Measurements from ENCODE around the gene SLC43A3. TPM values are rescaled to one million over a fixed set of nuclear protein-coding genes. Genes with fewer than 3 reads are reported as not detected.

Gene SLC43A3
- total and polyA plus RNA-seq, 7 donors = 11.3 to 43.9 (median 25.2) TPM

DNA sequence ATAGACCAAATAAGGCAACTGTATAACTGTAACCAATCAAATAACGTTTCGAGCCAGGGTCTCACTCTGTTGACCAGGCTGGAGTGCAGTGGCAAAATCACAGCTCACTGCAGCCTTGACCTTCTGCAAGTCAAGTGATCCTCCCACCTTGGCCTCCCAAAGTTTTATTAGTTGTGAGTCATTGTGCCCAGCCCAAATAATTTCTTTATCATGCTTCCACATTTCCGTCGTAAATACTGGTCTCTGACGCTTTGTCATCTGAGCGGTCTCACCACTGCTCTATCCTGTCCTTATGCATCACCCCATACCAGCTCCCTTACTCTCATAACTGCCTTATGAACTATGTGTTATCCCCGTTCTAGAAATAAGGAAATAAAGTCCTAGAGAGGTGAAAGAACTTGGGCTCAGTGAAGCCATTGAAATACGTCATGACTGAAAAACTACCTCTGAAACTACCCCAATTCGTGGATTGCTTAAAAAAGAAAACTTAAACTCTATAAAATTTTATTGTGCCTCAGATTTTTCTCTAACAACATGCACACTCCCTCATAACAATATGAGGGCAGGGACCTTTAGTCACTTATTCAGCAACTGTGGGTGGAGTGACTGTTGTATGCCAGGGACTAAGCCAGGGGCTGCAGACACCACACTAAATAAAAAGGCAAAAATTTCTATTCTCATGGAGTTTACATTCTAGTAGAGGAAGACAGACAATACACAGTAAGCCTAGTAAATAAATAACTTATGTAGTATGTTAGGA lies 17.6 kb upstream of the SLC43A3 start:
- Histone ChIP-seq H3K27me3 (peaks cover 0 to 13% (median 0%) of the 10 kb centered on the region in 3 donors), H3K27ac (no peak overlapping the region), H3K4me3 (no peak overlapping the region), H3K9me3 (no peaks in the 10 kb centered on the region), H3K36me3 (no peaks in the 10 kb centered on the region), H3K4me1 (no peaks in the 10 kb centered on the region)
- TF ChIP-seq POLR2AphosphoS5 (IDR thresholded peaks at IDR 0.05) (no peak), EP300 (IDR thresholded peaks at IDR 0.05) (no peak), POLR2A (IDR thresholded peaks at IDR 0.05) (no peak)
- TF ChIP-seq, protein P1, sequence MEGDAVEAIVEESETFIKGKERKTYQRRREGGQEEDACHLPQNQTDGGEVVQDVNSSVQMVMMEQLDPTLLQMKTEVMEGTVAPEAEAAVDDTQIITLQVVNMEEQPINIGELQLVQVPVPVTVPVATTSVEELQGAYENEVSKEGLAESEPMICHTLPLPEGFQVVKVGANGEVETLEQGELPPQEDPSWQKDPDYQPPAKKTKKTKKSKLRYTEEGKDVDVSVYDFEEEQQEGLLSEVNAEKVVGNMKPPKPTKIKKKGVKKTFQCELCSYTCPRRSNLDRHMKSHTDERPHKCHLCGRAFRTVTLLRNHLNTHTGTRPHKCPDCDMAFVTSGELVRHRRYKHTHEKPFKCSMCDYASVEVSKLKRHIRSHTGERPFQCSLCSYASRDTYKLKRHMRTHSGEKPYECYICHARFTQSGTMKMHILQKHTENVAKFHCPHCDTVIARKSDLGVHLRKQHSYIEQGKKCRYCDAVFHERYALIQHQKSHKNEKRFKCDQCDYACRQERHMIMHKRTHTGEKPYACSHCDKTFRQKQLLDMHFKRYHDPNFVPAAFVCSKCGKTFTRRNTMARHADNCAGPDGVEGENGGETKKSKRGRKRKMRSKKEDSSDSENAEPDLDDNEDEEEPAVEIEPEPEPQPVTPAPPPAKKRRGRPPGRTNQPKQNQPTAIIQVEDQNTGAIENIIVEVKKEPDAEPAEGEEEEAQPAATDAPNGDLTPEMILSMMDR (IDR thresholded peaks at IDR 0.05) = no peak
- intact Hi-C loops (cut with DNase I) = no loop called here
- no peak for DNase-seq
- 16 to 65% methylated on average over 9 of the region's 9 CpGs for WGBS, 2 donors

DNA sequence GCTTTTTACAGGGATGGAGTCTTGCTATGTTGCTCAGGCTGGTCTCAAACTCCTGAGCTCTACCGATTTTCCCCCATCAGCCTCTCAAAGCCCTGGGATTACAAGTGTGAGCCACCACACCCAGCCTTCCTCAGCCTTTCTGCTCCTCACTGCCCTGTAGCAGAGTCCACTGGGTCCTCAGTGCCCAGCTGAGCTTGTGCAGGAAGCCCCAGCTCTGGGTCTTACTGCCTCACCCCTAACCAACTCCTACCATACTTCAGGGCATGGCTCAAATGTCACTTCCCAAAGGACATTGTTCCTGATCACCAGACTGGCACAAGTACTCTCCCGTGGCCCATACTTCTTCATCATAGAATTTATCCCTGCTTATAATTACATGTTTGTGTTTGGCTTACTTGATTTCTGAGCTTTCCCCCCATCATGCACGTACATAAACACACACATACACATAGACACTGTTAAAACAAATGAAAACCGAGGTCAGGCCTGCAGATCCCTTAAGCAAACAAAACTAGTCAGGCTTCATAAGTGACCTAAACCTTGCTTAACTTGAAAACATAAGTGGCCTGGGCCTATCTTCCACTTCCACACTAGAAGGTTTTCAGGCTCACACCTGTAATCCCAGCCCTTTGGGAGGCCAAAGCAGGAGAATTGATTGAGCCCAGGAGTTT lies 14.0 kb upstream of the SLC43A3 start:
- H3K4me3 ChIP-seq = no peak overlapping the region
- H3K4me1 ChIP-seq = no peaks in the 10 kb centered on the region
- peaks cover 0 to 5% (median 0%) of the 10 kb centered on the region in 3 donors for H3K27me3 ChIP-seq
- no peak for DNase-seq
- intact Hi-C loops (cut with DNase I) = no loop called here
- H3K36me3 ChIP-seq = no peaks in the 10 kb centered on the region
- H3K27ac ChIP-seq = no peak overlapping the region
- no peak for TF ChIP-seq EP300 (IDR thresholded peaks at IDR 0.05)
- TF ChIP-seq POLR2A (IDR thresholded peaks at IDR 0.05) = no peak
- TF ChIP-seq, protein P1 (IDR thresholded peaks at IDR 0.05) = no peak
- no peak for TF ChIP-seq POLR2AphosphoS5 (IDR thresholded peaks at IDR 0.05)
- H3K9me3 ChIP-seq = no peaks in the 10 kb centered on the region
- 76 to 87% methylated on average over 4 of the region's 4 CpGs for WGBS, 2 donors

DNA sequence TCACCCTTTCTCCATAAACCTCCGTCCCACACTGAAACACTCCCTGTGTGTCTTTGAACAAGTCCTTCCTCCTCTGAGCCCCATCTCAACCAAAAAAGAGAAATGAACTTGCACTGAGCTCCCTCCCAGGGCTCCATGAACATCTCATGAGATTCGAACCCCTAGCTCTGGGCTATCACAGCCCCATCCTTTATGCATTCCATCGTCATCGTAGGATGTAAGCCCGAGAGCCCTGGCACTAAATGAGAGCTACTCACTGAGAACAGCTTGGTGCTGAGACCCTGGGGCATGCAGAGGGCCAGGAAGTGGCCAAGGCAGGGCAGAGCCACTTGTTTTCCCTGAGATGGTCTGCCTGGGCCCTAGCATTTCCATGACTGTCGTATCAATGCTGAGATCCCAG lies 12.9 kb upstream of the SLC43A3 start:
- H3K27ac ChIP-seq = no peak overlapping the region
- H3K4me1 ChIP-seq = peaks cover 0 to 8% (median 6%) of the 10 kb centered on the region in 4 donors
- intact Hi-C loops (cut with DNase I) = no loop called here
- H3K36me3 ChIP-seq = no peaks in the 10 kb centered on the region
- H3K4me3 ChIP-seq = no peak overlapping the region
- TF ChIP-seq EP300 (IDR thresholded peaks at IDR 0.05) (no peak), POLR2AphosphoS5 (IDR thresholded peaks at IDR 0.05) (no peak), POLR2A (IDR thresholded peaks at IDR 0.05) (no peak)
- TF ChIP-seq, protein P1 (IDR thresholded peaks at IDR 0.05) = no peak
- DNase-seq = no peak
- 80 to 94% methylated on average over 6 of the region's 6 CpGs for WGBS, 2 donors
- no peaks in the 10 kb centered on the region for H3K9me3 ChIP-seq
- H3K27me3 ChIP-seq = no peaks in the 10 kb centered on the region

DNA sequence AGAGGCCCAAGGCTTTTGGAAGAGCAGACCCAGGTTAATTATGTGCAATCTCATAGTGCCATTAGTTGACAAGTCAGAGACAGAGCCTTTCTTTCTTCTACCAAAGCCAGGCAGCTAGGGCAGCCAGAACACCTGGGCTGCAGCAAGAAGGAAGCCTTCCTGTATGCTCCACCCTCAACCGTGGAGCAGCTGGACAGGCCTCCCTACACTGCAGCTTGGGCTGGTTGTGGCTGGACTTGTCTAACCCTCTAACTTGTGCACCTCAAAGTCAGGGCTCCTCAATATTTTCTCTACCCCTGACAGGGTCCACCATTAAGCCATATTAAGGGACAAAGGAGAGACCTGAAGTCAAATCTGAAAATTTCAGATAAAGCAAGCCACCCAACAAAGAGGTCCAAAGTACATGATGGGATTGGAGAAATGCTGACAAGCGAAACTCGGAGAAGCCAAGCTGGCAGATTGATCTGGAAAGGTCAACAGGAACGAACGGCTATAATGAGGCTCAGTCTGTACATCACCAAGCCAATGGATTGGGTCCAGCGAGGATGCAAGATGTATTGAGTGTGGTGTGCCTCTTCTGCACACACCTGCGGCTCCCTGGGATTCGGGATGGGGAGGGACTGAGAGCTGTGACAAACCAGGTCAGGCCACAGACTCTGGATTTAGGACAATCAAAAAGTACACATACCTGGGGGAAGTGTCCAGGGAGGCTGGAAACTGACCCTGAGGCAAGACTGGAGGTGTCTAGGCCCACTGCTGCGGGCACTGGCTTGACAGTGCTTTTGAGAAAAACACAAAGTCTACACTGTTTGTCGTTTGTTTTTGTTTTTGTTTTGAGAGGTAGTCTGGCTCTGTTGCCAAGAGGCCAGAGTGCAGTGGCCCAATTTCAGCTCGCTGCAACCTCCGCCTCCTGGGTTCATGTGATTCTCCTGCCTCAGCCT lies 11.7 kb upstream of the SLC43A3 start:
- Histone ChIP-seq H3K36me3 (no peaks in the 10 kb centered on the region), H3K27me3 (no peaks in the 10 kb centered on the region), H3K4me3 (no peak overlapping the region), H3K9me3 (no peaks in the 10 kb centered on the region), H3K27ac (no peak overlapping the region), H3K4me1 (peaks cover 0 to 19% (median 13%) of the 10 kb centered on the region in 4 donors)
- TF ChIP-seq EP300 (IDR thresholded peaks at IDR 0.05) (no peak), POLR2AphosphoS5 (IDR thresholded peaks at IDR 0.05) (no peak), POLR2A (IDR thresholded peaks at IDR 0.05) (no peak)
- TF ChIP-seq, protein P1 (IDR thresholded peaks at IDR 0.05) = no peak
- 64 to 84% methylated on average over 12 of the region's 12 CpGs for WGBS, 2 donors
- no peak for DNase-seq
- intact Hi-C loops (cut with DNase I) = no loop called here
